ENCODE measurements around the gene MOK.

DNA sequence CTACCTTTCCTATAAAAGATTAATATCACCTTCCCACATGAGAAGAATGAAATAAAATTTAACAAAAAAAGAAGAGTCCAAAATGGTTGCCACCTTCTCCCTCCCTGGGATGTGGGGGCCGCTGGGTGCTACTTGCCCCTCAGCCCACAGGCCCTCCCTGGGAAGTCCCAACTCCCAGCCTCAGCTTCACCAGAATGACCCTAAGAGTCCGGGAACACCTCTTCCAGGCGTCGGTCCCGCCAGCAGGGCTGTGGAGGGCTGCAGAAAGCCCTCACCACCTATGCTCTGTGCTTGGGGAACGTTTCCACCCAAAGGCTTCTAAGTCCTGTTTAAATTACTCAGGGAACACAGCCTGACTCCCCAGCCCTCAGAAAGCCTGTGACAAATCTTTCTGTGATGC lies 71.9 kb downstream of the MOK start:
- TF ChIP-seq CTCF (IDR thresholded peaks at IDR 0.05; ENCODE audit: insufficient read depth, low read length, poor library complexity, severe bottlenecking) (no peak), EZH2phosphoT487 (conservative IDR thresholded peaks at IDR 0.05; ENCODE audit: low read length) (no peak)

Measured in SU-DHL-6 (cell line).